Motor neuron (in vitro differentiated cells): ENCODE results near the gene GNPTG. TPM values are rescaled to one million over a fixed set of nuclear protein-coding genes. Genes with fewer than 3 reads are reported as not detected.

ENCODE experiments used
- ATAC-seq, 8 experiments: fragments of 200-7000 bp; cut with Tn5 transposase; replicated peaks in 6 of 8; 2 replicates each; pipeline ENCODE4 v1.8.0; 2021; ENCODE audit warnings: mild to moderate bottlenecking in 8 of 8, moderate library complexity in 8 of 8
- H3K27ac ChIP-seq, 2 donors: fragments of 250-450 bp; sonication (Bioruptor Pico); 2 replicates each; pipeline ENCODE4 v1.9.0; 2021; ENCODE audit warnings: antibody characterized with exemption in 2 of 2, mild to moderate bottlenecking in 2 of 2, moderate library complexity in 1 of 2
- H3K4me1 ChIP-seq, 2 donors: fragments of 250-450 bp; sonication (Bioruptor Pico); replicated peaks in 1 of 2; 2 replicates each; pipeline ENCODE4 v1.6.1; 2021; ENCODE audit warnings: antibody characterized with exemption in 2 of 2, mild to moderate bottlenecking in 2 of 2, moderate library complexity in 1 of 2
- H3K4me3 ChIP-seq, 5 donors: fragments of 250-450 bp; sonication (Bioruptor Pico); 2 replicates each; pipeline ENCODE4 v1.9.0; 2021; ENCODE audit warnings: antibody characterized with exemption in 5 of 5, mild to moderate bottlenecking in 5 of 5, moderate library complexity in 4 of 5
- WGBS, 10 experiments: fragments of 450-650 bp; shearing (Covaris generic); methylation state at CpG; one replicate each; pipeline ENCODE4 v1.0.0; 2022; 5-methylcytosine and 5-hydroxymethylcytosine counted together
- in situ Hi-C, 9 experiments: fragments of 400-800 bp; cut with MboI; loops; one replicate each; pipeline ENCODE4 v1.15.0; 2021; ENCODE audit warnings: low sequenced_read_pairs in 9 of 9, low pct_unique_long_range_greater_than_20kb in 2 of 9; ENCODE audit not compliant: unreplicated experiment in 9 of 9
- total RNA-seq, 8 experiments: library from RNA; unstranded; fragments of 300-600 nt; gene quantifications; 2 replicates each; pipeline versions ENCODE4 v1.2.3 to v1.2.4, GENCODE V29; 2022

GNPTG gene
- total RNA-seq, 8 experiments from 2014 or later, result 13.4 to 90.4 (median 32.8) TPM

DNA sequence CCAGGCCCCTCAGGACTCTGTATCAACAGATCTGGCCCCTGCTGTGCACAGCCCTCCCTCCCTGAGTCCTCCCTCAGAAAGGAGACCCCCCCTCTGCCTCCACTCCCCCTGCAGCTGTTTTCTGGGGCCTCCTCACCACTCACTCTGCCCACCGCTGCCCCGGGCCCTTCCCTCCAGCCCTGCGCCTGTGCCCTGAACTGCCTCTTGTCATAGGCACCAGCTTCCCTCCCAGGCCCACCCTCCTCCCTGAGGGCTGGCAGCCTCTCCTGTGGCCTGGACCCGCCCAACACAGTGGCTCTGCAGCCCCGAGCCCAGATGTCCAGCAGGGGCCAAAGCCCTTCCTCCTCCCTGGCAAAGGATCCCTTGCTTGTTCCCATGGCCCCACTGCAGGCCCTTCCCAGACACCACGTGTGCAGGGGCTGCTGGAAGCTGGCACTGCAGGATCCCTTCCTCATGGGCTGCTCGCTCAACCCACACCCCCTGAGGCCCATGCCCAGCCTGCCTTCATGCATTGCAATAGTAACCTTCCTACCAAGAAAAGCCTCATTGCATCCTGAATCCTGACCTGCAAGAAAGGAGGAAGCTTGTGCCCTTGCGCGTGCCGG lies 25.8 kb downstream of the GNPTG start:
- in situ Hi-C loops, result no loop called here
- Histone ChIP-seq H3K4me1 (peaks cover 9 to 11% of the 10 kb centered on the region in 2 donors), H3K4me3 (no peak overlapping the region), H3K27ac (no peak overlapping the region)
- 60 to 100% methylated on average over 1 to 3 of the region's 10 CpGs; no CpG with 5 or more reads in 8 of the 10 experiments for WGBS, 10 experiments
- no peak for ATAC-seq

GRCh38 chr16:1378087-1378803 lies 26.5 kb downstream of the GNPTG start:
- in situ Hi-C loops, result no loop called here
- peaks cover 9 to 11% of the 10 kb centered on the region in 2 donors for H3K4me1 ChIP-seq
- ATAC-seq, result no peak
- 20 to 100% (median 66%) methylated on average over 1 to 5 of the region's 25 CpGs; no CpG with 5 or more reads in 5 of the 10 experiments for WGBS, 10 experiments
- H3K4me3 ChIP-seq, result peak overlapping the region in 1 of 5 donors; percentile 37
- H3K27ac ChIP-seq, result no peak overlapping the region

GRCh38 chr16:1378804-1379303 lies 27.1 kb downstream of the GNPTG start:
- 0 to 10% (median 6%) methylated on average over 1 to 6 of the region's 31 CpGs; no CpG with 5 or more reads in 7 of the 10 experiments for whole genome bisulfite sequencing, 10 experiments
- peaks cover 9 to 11% of the 10 kb centered on the region in 2 donors for H3K4me1 ChIP-seq

GRCh38 chr16:1379304-1380076 lies 27.8 kb downstream of the GNPTG start:
- H3K4me1 ChIP-seq, result peaks cover 9 to 11% of the 10 kb centered on the region in 2 donors
- H3K27ac ChIP-seq, result no peak overlapping the region
- peak; percentile 64 to 87 (median 80) for ATAC-seq
- 3 to 11% methylated on average over 7 to 11 of the region's 95 CpGs; no CpG with 5 or more reads in 8 of the 10 experiments for WGBS, 10 experiments
- peak overlapping the region; percentile 31 to 43 (median 39) for H3K4me3 ChIP-seq
- in situ Hi-C loops, result no loop called here

More at GRCh38 chr16:1378804-1379303, 27.1 kb downstream of the GNPTG start:
- Histone ChIP-seq H3K4me3 (peak overlapping the region; percentile 31 to 43 (median 39)), H3K27ac (no peak overlapping the region)
- ATAC-seq, result peak; percentile 65 to 84 (median 77)
- in situ Hi-C loops, result no loop called here

GRCh38 chr16:1380195-1380594 lies 28.5 kb downstream of the GNPTG start:
- Histone ChIP-seq H3K4me1 (peaks cover 9 to 11% of the 10 kb centered on the region in 2 donors), H3K27ac (no peak overlapping the region), H3K4me3 (peak overlapping the region in 2 of 5 donors; percentile 37 to 40)
- WGBS, 10 experiments, result 0 to 100% (median 69%) methylated on average over 1 to 5 of the region's 10 CpGs; no CpG with 5 or more reads in 5 of the 10 experiments
- in situ Hi-C loops, result no loop called here
- no peak for ATAC-seq

DNA sequence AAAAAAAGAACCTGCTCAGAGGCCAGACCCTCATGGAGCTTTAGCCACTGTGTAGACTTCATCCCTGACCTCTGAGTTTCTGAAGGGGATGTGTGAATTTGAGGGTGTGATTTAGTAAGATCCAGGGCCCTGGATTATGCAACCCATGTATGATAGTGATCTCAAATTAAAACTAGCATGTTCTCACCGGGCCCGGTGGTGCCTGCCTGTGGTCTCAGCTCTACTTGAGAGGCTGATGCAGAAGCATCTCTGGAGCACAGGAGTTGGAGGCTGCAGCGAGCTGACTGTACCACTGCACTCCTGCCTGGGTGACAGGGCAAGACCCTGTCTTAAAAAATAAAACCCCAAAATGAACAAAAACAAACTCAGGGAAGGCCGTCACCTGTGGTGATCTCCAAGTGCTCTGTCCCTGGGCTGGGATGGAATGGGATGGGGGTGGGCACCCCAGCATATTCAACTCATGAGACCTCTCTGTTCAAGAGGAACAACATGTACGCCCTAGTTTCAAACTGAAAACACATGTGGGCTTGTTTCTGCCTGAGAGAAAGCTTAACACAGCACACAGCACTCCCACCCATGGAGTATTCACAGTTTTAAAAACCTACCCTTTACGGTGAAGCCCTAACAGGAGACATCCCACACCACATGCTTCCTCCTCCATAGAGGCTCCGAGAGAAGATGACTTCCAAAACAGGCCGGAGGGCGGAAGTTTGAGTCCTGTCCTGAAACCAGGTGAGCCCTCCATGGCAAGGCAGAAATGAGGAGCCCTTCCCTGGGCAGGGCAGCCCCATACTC lies 30.1 kb downstream of the GNPTG start:
- H3K4me3 ChIP-seq, result no peak overlapping the region
- in situ Hi-C loops, result no loop called here
- 73 to 100% (median 89%) methylated on average over 1 to 5 of the region's 9 CpGs; no CpG with 5 or more reads in 2 of the 10 experiments for WGBS, 10 experiments
- no peak for ATAC-seq
- no peak overlapping the region for H3K27ac ChIP-seq
- peaks cover 9 to 11% of the 10 kb centered on the region in 2 donors for H3K4me1 ChIP-seq

DNA sequence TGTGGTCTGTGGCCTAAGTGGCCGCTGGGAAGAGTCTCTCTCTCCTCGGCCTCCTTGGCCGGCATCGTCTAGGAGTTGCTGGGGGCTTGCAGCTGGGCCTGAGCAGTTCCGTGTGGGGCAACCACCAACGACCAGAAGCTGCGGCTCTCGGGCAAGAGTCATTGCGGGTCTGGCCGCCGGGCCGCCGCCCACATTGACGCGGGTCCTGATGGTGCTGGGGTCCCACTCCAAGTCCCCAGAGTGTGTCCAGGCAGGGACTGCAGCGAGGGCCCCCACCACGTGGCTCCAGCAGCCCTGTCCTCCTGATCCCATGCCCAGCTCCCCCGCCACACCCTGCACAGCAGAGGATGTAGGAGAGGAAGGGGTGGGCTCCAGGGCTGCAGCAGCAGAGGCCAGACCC lies 31.8 kb downstream of the GNPTG start:
- H3K27ac ChIP-seq, result no peak overlapping the region
- WGBS, 10 experiments, result no CpG with 5 or more reads among the region's 18 CpGs
- peaks cover 2 to 6% of the 10 kb centered on the region in 2 donors for H3K4me1 ChIP-seq
- H3K4me3 ChIP-seq, result no peak overlapping the region
- in situ Hi-C loops, result no loop called here
- no peak for ATAC-seq

DNA sequence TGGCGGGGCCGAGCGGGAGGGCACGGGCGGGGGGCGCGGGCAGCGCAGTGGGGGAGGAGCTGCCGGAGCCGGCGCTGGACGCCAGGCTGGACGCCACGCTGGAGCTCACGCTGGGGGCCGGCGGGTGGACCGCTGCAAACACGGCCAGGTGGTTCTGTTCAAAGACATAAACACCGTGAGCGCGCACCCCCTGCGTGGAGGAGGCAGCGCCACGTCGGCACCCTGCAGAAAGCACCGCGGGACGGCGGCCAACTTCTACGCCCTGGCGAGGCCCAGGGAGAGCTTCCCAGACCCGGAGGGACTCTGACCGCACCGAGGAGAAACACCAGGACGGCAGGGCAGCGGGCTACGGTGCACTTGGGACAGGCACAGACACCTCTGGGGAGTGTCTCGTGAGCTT lies 33.5 kb downstream of the GNPTG start:
- in situ Hi-C loops, result no loop called here
- 80 to 88% (median 80%) methylated on average over 1 to 24 of the region's 39 CpGs; no CpG with 5 or more reads in 7 of the 10 experiments for WGBS, 10 experiments
- no peak overlapping the region for H3K27ac ChIP-seq
- H3K4me1 ChIP-seq, result no peaks in the 10 kb centered on the region
- no peak for ATAC-seq
- H3K4me3 ChIP-seq, result no peak overlapping the region

DNA sequence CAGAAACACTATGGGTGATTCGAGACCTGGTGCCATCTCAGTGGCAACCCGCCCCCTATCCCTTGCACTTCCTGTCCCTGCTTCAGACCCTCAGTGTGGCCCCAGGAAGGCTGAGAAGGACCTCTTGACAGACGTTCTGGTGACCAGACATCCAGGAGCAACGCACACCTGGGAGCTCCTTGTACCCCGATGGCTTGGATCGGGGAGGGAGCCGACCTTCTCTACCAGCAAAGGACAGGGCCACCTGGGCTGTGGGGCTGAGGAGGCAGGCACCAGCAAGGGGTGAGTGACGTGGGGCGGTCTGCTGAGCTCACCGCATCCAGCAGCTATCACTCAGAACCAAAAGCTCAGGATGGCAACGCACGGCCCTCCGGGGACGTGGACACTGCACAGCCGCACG lies 35.6 kb downstream of the GNPTG start:
- 70 to 100% (median 90%) methylated on average over 1 to 3 of the region's 16 CpGs; no CpG with 5 or more reads in 6 of the 10 experiments for WGBS, 10 experiments
- H3K27ac ChIP-seq, result no peak overlapping the region
- no peaks in the 10 kb centered on the region for H3K4me1 ChIP-seq
- no peak overlapping the region for H3K4me3 ChIP-seq
- in situ Hi-C loops, result no loop called here
- ATAC-seq, result no peak

GRCh38 chr16:1389762-1390161 lies 38.0 kb downstream of the GNPTG start:
- no peak overlapping the region for H3K4me3 ChIP-seq
- 80 to 86% (median 83%) methylated on average over 1 to 2 of the region's 7 CpGs; no CpG with 5 or more reads in 7 of the 10 experiments for WGBS, 10 experiments
- H3K4me1 ChIP-seq, result no peaks in the 10 kb centered on the region
- no peak overlapping the region for H3K27ac ChIP-seq
- in situ Hi-C loops, result no loop called here
- no peak for ATAC-seq

DNA sequence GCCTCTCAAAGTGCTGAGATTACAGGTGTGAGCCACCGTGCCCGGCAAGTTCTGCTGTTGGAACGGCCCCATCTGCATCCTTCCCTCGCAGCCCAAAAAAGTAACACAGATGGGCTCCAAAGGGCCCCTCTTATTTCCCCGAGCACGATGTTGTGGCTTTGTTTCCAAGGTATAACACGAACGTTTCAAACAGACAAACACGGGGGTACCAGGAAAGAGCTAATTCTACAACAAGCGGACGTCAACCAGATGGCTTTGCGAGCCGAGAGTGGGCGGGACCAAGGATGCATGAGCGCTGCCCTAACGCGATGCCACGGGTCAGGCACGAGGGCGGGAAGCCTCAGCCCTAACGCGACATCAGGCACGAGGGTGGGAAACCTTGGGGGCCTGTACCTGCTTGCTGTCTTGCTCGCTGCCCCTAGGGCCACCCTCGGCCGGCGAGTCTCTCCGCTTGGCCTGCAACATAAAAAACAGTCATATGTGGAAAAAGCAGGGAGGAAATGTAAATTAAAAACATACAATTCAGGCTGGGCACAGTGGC lies 38.6 kb downstream of the GNPTG start:
- 60 to 97% (median 83%) methylated on average over 1 to 7 of the region's 28 CpGs; no CpG with 5 or more reads in 6 of the 10 experiments for WGBS, 10 experiments
- in situ Hi-C loops, result no loop called here

DNA sequence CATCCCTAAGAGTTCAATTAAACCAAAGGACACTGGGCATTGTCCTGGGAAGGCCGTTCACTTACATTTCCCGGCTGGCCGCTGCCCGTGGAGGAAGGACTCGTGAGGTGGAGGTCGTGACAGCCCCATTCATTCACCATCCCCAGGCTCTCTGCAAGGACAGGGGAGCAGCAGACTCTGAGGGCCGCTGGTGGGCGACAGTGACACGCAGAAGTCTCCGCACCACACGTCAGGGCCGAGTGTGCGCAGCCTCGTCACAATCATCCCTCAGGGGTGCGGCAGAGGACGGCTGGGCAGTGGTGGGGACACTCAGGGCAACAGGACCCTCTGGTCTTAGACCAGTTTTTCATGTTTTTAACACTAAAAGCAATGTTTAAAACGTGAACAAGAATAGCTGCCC lies 41.1 kb downstream of the GNPTG start:
- 63 to 96% (median 81%) methylated on average over 3 to 7 of the region's 17 CpGs; no CpG with 5 or more reads in 6 of the 10 experiments for WGBS, 10 experiments
- H3K27ac ChIP-seq, result no peak overlapping the region
- no peaks in the 10 kb centered on the region for H3K4me1 ChIP-seq
- in situ Hi-C loops, result no loop called here
- no peak for ATAC-seq
- H3K4me3 ChIP-seq, result no peak overlapping the region

More for the DNA sequence above, 38.6 kb downstream of the GNPTG start:
- no peak for ATAC-seq
- Histone ChIP-seq H3K4me3 (no peak overlapping the region), H3K4me1 (no peaks in the 10 kb centered on the region), H3K27ac (no peak overlapping the region)
